Measurements from ENCODE around the gene TBC1D14.

DNA sequence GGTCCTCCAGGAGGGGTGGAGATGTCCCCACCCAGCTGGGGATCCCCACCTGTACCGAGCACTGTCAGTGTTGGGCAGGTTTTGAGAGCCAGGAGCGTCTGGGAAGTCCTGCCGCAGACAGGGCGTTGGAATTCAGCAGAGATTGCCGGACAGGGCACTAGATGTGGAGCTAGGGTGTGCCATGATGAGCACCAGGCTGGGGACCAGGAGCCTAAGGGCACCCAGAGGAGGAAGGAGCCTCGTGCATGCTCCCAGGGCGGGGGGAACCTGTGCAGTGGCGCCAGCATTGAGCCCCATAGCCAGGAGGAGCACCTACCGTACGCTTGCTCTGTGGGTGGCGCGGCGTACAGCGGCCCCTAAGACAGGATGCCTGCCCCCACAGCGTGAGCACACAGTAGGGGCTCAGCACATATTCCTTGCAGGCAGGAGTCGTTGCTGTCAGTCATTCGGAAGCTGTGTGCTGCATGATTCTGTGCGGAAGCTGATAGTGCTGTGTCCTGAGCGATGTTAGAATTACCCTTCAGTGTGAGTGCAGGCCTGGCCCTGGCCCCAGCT is 114.8 kb downstream of the TBC1D14 start:
- TF ChIP-seq POLR2A (IDR thresholded peaks at IDR 0.05) (no peak), CTCF (IDR thresholded peaks at IDR 0.05) (no peak)

All from testis (tissue), 2 donors.